Measurements from ENCODE around the gene KLRG1. TPM values are rescaled to one million over a fixed set of nuclear protein-coding genes. Genes with fewer than 3 reads are reported as not detected.

The KLRG1 gene
- total RNA-seq, 2 donors from 2014 or later = 0.78 to 0.99 TPM

DNA sequence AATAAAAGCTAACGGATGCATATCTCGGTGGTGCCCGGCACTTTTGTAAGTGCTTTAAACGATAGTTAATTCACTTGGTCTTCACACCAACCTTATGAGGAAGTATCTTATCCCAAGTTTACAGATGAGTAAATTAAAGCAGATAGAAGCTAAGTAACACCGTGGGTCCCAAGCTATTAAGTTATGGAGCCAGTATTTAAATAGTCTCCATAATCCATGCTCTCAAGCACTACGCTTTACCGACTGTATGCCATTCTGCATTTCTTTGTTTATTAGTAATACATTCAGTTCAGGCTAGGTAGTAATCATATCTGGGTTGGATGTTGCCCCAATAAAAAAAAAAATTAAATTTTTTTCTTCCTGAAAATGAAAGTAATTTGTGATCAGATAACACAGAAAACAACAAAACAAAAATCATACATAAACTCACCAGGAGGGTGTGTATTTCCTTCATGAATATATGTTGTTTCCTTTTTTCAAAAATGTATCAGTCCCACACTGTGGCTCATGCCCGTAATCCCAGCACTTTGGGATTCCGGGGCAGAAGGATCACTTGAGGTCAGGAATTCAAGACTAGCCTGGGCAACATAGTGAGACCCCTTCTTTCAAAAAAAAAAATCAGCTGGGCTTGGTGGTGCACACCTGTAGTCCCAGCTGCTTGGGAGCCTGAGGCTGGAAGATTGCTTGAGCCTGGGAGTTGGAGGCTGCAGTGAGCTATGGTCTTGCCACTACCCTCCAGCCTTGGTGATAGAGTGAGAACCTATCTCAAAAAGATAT is 38.5 kb upstream of the KLRG1 start:
- H3K27me3 ChIP-seq = no peaks in the 10 kb centered on the region
- no peak for ATAC-seq
- H3K4me3 ChIP-seq = peak overlapping the region in 1 of 2 donors; percentile 83
- peaks cover 25% of the 10 kb centered on the region for H3K4me1 ChIP-seq
- H3K36me3 ChIP-seq (replicated peaks in 1 of 2; ENCODE audit: insufficient read depth in 1 of 2, low read depth in 2 of 2) = no peaks in the 10 kb centered on the region
- DNase-seq = no peak
- WGBS, 2 donors = 16 to 17% methylated on average over 9 of the region's 9 CpGs
- H3K27ac ChIP-seq = peak overlapping the region in 3 of 4 donors; percentile 95 to 98 (median 95)
- no peak for TF ChIP-seq POLR2A (IDR thresholded peaks at IDR 0.05)
- TF ChIP-seq, protein P1, sequence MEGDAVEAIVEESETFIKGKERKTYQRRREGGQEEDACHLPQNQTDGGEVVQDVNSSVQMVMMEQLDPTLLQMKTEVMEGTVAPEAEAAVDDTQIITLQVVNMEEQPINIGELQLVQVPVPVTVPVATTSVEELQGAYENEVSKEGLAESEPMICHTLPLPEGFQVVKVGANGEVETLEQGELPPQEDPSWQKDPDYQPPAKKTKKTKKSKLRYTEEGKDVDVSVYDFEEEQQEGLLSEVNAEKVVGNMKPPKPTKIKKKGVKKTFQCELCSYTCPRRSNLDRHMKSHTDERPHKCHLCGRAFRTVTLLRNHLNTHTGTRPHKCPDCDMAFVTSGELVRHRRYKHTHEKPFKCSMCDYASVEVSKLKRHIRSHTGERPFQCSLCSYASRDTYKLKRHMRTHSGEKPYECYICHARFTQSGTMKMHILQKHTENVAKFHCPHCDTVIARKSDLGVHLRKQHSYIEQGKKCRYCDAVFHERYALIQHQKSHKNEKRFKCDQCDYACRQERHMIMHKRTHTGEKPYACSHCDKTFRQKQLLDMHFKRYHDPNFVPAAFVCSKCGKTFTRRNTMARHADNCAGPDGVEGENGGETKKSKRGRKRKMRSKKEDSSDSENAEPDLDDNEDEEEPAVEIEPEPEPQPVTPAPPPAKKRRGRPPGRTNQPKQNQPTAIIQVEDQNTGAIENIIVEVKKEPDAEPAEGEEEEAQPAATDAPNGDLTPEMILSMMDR (IDR thresholded peaks at IDR 0.05) = peak in 1 of 7 experiments; percentile 6
- H3K9me3 ChIP-seq = no peaks in the 10 kb centered on the region
- intact Hi-C loops (cut with DNase I) = loop anchor here (10.0 kb wide), 1 partner anchor 84 kb away; no protein-coding TSS in a partner anchor

DNA sequence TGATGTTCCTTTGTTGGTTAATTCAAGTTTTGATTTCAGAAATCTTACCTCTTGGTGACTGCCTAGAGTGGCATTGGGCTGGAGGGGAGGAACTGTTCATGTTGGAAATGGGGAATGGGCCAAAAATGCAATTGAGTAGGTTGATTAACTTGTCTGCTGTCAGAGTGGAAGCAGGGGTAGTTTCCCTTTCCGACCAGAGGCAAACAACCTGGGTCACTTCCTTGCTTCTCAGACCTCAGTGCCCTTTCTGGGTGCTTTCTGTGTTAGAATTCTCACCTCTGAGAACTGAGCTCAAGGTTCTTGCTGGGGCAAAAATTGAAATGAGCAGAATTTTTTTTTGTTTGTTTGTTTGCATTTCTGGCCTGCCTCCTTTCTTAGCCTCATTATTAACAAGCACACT is 37.6 kb upstream of the KLRG1 start:
- no peaks in the 10 kb centered on the region for H3K36me3 ChIP-seq (replicated peaks in 1 of 2; ENCODE audit: insufficient read depth in 1 of 2, low read depth in 2 of 2)
- H3K9me3 ChIP-seq = no peaks in the 10 kb centered on the region
- no peak for ATAC-seq
- no peaks in the 10 kb centered on the region for H3K27me3 ChIP-seq
- H3K4me3 ChIP-seq = no peak overlapping the region
- H3K4me1 ChIP-seq = peaks cover 25% of the 10 kb centered on the region
- TF ChIP-seq POLR2A (IDR thresholded peaks at IDR 0.05) = no peak
- TF ChIP-seq, protein P1 (IDR thresholded peaks at IDR 0.05) = no peak
- intact Hi-C loops (cut with DNase I) = loop anchor here (10.0 kb wide), 1 partner anchor 83 kb away; no protein-coding TSS in a partner anchor
- no peak for DNase-seq
- WGBS, 2 donors = 56 to 83% methylated on average over 1 of the region's 1 CpG
- no peak overlapping the region for H3K27ac ChIP-seq

GRCh38 chr12:8953773-8954402 is 35.5 kb upstream of the KLRG1 start:
- TF ChIP-seq, protein P1 (IDR thresholded peaks at IDR 0.05) = no peak
- TF ChIP-seq POLR2A (IDR thresholded peaks at IDR 0.05) = no peak
- Histone ChIP-seq H3K9me3 (no peaks in the 10 kb centered on the region), H3K27me3 (no peaks in the 10 kb centered on the region), H3K4me3 (no peak overlapping the region), H3K4me1 (peaks cover 10% of the 10 kb centered on the region), H3K27ac (no peak overlapping the region), H3K36me3 (replicated peaks in 1 of 2; ENCODE audit: insufficient read depth in 1 of 2, low read depth in 2 of 2) (no peaks in the 10 kb centered on the region)
- intact Hi-C loops (cut with DNase I) = loop anchor here (10.0 kb wide), 1 partner anchor 81 kb away; no protein-coding TSS in a partner anchor
- DNase-seq = no peak
- ATAC-seq = no peak
- WGBS, 2 donors = 91 to 93% methylated on average over 8 of the region's 8 CpGs

- ATAC-seq = no peak
- no peak for DNase-seq
- no peak for TF ChIP-seq POLR2A (IDR thresholded peaks at IDR 0.05)
- TF ChIP-seq, protein P1 (IDR thresholded peaks at IDR 0.05) = no peak
- WGBS, 2 donors = 83 to 88% methylated on average over 13 to 15 of the region's 15 CpGs
- intact Hi-C loops (cut with DNase I) = loop anchor here (10.0 kb wide), 1 partner anchor 79 kb away; no protein-coding TSS in a partner anchor
- no peaks in the 10 kb centered on the region for H3K27me3 ChIP-seq
- no peaks in the 10 kb centered on the region for H3K36me3 ChIP-seq (replicated peaks in 1 of 2; ENCODE audit: insufficient read depth in 1 of 2, low read depth in 2 of 2)
- no peaks in the 10 kb centered on the region for H3K9me3 ChIP-seq
- H3K27ac ChIP-seq = no peak overlapping the region
- peaks cover 2% of the 10 kb centered on the region for H3K4me1 ChIP-seq
- no peak overlapping the region for H3K4me3 ChIP-seq
Observed at GRCh38 chr12:8956073-8956472, 33.3 kb upstream of the KLRG1 start.

Data from body of pancreas (tissue), 4 donors.